Measurements from ENCODE around the gene ANXA11. TPM values are rescaled to one million over a fixed set of nuclear protein-coding genes. Genes with fewer than 3 reads are reported as not detected.
"Not testable (repeated sequence)": the region's sequence is repeated elsewhere in the genome, so short reads cannot be mapped to it uniquely, and the experiment has no call there.

ANXA11 gene
- polyA plus RNA-seq, 4 donors: 140 to 156 (median 149) TPM

DNA sequence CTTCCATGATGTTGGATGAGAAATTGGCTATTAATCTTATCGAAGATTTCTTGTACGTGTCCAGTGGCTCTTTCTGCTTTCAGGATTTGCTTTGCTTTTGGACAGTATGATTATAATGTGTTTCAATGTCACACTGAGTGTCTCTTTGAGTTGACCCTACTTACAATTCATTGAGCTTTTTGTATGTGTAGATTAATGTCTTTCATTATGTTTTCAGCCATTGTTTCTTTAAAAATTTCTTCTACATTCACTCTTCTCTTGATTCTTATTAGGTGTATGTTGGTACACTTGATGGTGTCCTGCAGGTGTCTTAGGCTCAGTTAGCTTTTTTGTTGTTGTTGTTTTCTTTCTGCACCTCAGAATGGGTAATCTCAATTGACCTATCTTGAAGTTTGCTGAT is 56.2 kb downstream of the ANXA11 start:
- DNase-seq (ENCODE audit: low read depth in 4 of 4, low spot score in 3 of 4): no peak

DNA sequence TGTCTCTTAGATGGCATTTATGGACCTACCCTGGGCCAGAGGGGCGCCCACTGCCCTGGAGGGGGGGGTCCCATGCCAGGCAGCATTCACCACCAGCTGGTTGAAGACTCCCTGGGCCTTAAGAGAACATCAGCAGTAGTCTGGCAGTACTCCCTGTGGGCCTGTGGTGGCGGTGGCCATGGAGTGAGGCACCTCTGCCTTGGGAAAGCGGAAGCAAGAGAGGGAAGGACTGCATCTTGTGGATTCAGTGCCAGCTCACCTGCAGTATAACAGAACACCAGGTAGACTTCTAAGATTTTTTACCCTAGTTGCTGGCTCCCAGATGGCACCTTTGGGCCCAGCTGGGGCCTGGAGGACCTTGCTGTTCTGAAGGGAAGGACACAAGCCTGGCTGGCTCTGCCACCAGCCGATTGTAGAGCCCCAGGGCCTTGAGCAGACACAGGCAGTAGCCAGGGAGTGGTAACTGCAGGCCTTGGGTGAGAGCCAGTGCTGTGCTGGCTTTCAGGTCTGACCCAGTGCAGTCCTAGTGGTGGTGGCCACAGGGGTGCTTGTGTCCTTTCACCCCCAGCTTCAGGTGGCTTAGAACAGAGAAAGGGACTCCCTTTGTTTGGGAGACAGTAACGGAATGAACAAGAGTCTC is 57.1 kb downstream of the ANXA11 start:
- DNase-seq (ENCODE audit: low read depth in 4 of 4, low spot score in 3 of 4): no peak

DNA sequence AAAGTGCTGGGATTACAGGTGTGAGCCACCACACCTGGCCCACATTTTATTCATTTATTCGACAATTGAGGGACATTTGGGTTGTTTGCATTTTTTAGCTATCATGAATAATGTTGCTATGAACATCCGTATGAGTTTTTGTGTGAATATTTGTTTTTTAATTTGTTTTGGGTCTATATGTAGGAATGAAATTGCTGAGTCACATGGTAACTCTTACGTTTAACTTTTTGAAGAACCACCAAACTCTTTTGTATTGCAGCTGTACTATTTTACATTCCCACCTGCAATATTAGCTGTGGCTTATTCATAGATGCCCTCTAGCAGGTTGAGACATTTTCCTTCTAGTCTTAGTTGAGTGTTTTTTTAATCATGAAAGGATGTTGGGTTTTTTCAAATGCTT is 58.4 kb downstream of the ANXA11 start:
- DNase-seq (ENCODE audit: low read depth in 4 of 4, low spot score in 3 of 4): no peak

DNA sequence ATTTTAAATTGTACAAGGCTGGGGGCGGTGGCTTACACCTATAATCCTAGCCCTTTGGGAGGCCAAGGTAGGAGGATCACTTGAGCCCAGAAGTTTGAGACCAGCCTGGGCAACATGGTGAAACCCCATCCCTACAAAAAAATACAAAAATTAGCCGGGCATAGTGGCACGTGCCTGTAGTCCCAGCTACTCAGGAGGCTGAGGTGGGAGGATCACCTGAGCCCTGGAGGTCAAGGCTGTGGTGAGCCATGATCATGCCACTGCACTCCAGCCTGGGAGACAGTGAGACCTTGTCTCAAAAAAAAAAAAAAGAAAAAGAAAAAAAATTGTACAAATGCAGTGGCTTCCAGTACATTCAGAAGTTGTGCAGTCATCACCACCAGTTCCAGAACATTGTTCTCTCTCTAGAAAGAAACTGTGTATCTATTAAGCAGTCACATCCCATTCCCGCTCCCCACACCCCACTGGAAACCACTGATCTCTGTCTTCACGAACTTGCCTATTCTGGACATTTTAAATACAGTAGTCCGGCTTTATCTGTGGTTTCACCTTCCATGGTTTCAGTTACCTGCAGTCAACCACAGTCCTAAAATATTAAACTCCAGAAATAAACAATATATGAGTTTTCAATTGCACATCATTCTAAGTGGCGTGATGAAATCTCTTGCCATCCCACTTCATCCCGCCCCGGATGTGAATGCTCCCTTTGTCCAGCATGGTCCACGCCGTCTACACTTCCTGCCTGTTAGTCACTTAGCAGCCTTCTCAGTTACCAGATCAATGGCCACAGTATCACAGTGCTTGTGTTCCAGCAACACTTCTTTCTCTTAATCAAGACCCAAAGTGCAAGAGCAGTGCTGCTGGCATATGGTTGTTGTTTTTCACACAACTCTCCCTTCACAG is 59.7 kb downstream of the ANXA11 start:
- not testable (repeated sequence) for DNase-seq (ENCODE audit: low read depth in 4 of 4, low spot score in 3 of 4)

DNA sequence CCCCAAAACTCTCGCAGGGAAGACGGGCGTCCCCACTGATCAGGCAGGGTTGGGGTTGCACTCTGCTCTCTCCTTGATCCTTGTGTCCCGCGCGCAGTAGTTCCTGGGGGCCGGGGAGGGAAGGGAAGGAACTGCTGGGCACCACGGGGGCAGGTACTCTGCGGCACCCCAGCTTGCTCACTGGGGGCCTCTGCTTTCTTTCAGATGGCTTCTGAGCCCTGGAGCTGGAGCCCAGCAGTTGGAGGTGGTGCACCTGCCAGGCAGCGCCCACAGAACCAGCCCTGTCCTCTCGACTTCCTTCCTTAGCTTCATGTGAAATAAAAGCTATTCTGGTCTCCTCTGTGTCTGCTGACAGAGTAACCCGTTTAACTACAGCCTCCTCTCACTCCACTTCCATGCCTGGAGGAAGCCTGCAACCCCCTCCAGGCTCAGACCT is 60.6 kb downstream of the ANXA11 start:
- no peak for DNase-seq (ENCODE audit: low read depth in 4 of 4, low spot score in 3 of 4)

DNA sequence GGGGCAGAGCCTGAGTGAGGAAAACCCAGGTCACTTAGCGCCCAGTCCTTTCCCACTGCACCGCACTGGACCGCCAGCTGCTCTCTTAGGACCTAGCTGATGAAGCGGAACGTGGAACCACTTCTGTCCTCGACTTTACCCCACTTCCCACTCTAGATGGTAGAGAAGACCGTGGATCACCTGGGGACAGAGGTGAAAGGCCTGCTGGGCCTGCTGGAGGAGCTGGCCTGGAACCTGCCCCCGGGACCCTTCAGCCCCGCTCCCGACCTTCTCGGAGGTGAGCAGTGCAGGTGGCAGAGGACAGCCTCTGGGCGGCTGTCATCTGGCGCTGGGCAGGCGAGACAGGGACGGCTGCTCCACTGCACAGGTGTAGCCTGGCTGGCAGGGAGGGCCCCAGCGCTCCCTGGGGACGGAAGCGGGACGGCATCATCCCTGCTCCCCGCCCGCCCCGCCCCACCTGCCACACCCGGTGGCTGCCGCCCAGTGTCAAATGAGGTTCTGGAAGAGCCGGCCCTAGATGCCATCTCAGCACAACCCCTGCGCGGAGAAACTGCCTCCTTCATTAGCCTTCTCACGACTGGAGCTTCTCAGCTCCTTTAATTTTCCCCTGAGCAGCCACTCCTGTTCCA is 61.2 kb downstream of the ANXA11 start:
- no peak for DNase-seq (ENCODE audit: low read depth in 4 of 4, low spot score in 3 of 4)

DNA sequence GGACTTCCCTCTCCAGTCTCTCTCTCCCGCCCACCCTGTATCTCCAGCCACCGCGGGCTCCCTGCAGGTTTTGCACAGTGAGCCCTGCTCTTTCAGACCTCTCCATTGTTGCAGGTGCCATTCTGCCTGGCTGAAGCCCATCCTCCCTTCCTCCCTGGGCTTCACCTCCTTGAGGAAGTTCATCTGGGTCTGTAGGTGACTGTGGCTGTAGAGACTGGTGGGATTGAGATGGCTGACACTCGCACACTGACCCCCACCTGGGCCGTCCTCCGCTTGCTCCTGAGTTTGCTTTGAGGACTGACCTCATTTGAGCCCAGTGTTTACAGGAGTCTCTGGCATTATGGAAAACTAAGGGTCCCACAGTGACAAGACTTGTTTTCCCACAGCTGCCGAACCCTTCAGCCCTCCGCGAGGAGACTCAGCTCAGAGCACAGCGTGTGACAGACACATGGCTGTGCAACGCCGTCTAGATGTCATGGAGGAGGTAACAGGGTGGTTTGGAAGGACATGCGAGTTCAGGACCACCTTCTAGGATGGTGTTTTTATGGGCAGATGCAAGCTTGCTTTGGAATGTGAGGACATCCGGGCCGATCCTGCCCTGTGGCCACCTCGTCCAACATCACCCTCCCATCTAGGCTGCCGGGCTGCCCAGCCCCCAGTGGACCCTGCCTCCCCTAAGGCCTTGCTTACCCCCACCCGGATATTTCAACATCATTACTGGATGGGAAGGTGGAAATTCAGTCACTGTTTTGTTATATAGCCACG is 63.5 kb downstream of the ANXA11 start:
- DNase-seq (ENCODE audit: low read depth in 4 of 4, low spot score in 3 of 4): no peak

DNA sequence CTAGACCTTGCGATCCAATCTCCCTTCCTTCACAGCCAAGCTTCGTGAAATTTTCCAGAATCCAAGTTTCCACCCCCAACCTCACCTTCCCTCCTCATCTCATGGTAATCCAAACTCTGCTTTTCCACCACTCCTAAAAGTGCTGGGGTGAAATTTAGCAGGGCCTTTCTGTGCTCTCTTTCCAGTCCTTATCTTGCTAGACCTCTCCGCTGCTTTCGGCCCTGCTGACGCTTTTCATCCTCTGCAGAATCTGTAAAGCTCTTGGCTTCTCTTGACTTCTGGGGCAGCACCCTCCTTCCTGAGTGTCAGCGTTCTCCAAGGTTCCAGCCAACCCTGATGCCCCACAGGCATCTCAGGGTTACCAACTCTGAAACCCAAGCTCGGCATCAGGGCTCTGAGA is 65.1 kb downstream of the ANXA11 start:
- no peak for DNase-seq (ENCODE audit: low read depth in 4 of 4, low spot score in 3 of 4)

DNA sequence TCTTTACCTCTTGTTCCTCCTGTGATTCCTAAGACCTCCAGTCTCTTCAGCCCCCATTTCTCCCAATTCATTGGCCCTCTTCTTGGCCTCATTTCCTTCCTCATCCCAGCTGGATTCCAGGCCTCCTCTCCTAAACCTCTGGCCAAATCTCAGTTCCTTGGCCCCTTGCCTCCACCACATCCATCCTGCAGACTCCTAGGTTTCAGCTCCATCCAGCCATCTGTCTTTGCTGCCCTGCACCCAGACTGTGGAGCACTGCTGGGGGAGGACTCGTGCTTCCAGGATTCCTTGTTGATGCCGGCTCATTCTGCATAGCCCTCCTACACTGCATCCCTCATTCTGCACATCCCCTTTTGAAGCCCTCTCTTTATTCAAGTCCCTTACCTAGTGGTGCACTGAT is 66.1 kb downstream of the ANXA11 start:
- no peak for DNase-seq (ENCODE audit: low read depth in 4 of 4, low spot score in 3 of 4)

DNA sequence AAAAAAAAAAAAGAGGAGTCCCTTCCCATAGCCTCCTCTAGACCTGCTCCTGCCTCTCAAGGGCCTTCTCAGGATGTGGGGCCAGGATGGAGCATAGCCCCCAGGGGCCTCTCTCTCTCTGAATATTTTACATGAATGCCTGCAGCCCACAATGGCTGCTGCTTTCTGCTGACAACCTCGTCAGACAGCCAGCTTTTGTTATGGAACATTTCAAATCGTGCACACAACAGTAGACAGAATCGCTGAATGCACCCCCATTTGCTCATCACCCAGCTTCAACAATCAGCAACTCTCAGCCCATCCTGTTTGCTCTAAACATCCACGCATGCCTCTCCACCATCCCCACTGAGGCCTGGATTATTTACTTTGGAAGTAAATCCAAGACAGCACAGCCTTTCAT is 67.4 kb downstream of the ANXA11 start:
- no peak for DNase-seq (ENCODE audit: low read depth in 4 of 4, low spot score in 3 of 4)

DNA sequence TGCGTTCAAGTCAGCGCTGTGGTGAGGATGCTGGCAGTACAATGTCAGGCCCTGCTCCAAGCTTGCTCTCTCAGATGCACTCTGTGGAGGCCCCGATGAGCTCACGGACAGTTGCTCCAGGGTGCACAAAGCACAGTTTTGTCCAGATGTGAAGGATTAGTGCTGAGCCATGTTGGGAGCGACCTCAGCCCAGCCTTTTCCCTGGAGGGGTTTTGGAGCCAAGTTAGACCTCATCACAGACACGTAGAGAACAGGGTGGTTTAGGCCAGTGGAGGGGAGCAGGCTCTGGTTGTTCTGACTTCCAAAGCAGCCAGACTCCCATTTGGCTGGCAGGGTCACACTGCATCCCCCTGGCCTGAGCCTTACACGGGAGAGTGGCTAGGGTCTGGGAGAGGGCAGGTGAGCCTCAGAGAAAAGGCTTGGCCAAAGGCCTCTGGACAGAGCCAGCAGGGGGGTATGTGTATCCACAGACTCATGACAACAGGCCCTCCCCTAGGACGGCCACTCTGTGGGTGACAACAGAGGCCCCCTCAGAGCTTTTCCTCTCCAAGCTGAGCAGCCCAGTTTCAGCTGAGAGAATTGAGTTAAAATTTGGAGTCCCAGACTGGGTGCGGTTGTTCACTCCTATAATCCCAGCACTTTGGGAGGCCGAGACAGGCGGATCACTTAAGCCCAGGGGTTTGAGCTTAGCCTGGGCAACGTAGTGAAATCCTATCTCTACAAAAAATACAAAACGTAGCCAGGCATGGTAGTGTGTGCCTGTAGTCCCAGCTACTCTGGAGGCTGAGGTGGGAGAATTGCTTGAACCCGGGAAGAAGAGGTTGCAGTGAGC is 68.1 kb downstream of the ANXA11 start:
- DNase-seq (ENCODE audit: low read depth in 4 of 4, low spot score in 3 of 4): no peak

DNA sequence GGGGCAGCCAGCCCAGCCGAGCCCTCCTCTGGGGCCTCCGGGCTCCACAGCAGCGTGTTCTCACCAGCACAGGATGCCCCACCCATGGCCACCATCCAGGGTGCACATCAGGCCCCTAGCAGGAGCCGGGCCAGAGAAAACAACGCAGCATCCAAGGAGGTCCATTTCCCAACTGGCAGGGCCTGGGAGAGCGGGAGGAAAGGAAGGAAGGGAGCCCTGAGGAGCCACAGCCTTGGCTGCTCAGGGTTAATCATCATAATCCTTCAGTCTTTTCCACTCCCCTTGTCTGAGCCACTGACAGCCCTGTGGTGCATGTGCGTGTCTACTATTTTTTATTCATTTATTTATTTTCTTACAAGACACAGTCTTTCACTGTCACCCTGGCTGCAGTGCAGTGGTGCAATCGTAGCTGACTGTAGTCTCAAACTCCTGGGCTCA is 69.2 kb downstream of the ANXA11 start:
- peak in 1 of 4 donors; percentile 14 for DNase-seq (ENCODE audit: low read depth in 4 of 4, low spot score in 3 of 4)

DNA sequence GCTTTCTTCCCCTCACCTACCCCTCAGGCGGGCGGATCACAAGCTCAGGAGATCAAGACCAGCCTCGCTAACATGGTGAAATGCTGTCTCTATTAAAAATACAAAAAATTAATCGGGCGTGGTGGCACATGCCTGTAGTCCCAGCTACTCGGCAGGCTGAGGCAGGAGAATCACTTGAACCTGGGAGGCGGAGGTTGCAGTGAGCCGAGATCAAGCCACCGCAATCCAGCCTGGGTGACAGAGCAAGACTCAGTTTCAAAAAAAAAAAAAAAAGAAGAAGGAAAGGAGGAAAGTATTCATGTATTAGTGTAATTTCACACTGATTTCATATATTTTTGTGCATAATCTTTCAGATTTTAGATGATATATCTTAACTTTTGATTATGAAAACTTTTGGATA is 71.7 kb downstream of the ANXA11 start:
- not testable (repeated sequence) for DNase-seq (ENCODE audit: low read depth in 4 of 4, low spot score in 3 of 4)

DNA sequence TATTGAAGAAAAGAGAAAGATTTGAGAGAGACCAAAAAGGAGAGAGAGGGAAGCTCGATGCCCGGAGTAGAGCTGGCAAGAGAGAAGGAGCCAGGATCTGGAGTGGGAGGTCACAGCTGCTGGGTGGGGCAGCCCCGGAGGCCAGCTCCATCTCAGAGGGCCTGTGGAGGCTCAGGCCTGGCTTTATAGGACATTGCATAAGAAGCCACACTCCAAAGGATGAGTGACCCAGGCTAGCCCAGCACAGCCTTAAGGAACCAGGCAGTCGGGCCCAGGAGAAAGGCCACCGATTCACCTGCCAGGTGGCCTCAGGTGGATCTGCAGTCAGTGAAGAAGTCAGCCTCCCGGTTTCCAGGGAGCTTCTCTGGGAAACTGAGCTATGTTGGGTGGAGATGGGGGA is 72.1 kb downstream of the ANXA11 start:
- no peak for DNase-seq (ENCODE audit: low read depth in 4 of 4, low spot score in 3 of 4)

DNA sequence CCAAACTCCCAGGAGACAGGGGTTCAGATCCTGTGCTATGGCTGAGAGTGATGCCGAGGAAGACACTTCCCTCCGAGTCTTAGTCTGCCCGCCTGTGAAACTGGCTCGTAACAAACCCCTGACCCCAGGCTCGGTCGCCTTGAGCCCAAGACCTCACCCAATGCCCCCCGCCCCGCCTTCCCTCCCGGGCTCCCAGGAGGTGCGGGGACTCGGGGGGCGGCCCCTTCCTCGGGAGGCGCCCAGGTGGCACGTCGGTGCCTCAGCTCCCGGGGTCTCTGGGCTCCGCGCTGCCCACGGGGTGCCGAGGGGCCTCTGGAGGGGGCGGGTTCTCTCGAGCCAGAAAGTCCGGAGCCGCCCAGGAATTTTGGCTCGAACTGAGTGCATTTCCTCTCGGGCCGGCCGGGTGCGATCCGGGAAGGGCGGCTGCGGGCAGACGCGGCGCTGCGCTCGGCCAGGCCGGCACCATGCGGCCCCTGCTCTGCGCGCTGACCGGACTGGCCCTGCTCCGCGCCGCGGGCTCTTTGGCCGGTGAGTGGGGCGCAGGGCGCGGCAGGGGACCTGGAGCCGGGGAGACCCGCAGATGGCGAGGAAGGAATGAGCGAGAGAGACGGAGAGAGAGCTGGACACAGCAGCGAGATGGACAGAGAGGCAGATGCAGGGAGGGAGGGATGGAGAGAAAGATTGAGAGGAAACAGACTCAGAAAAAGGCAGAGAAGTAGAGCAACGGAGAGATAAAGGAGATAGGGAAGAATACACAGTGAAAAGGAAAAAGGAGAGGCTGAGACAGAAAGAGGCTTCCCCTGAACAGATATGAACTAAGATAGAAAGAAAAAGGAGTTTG is 72.8 kb downstream of the ANXA11 start, which contains the start of gene PLAC9:
Gene PLAC9, plus strand, starts transcription at position 432 of the 841 bp plus-strand sequence. Its CDS starts 33 bp downstream, at position 465.
- DNase-seq (ENCODE audit: low read depth in 4 of 4, low spot score in 3 of 4): peak in 2 of 4 donors; percentile 22 to 23

DNA sequence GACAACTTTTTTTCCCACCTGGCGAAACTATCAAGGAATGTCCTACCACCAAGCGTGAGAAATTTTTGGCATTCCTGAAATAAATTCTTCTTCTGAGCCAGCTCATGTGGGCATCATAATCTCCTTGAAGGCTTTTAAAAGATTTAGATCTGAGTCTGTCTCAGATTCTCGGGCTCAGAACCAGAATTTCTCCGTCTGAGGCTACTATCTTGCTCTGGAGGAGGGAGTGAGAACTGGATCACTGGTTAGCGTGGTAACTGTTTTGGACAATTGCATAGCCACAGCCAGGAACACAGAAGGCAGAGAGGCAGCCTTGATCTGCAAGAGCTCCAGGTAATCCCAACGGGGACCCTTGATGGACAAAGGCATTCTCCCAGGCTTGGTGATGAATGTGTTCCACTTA is 73.8 kb downstream of the ANXA11 start:
- DNase-seq (ENCODE audit: low read depth in 4 of 4, low spot score in 3 of 4): no peak

DNA sequence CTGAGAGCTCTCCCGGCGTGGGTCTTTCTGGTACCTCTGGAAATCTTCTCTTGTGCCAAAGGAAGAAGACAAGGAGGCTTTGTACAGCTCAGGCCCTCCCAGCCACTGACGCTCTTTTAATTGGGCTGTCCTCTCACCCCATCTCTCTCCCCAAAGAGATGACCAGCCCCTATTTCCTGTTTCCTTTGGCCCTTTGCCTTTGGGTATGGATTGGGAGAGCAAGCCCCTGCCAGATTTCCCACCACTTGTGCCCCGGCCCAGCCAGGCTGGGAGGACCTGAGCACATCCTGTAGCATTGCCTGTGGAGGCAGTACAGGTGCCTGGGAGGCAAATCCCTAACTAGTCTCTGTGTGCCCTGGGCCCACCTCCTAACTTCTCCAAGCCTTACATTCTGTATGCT is 78.5 kb downstream of the ANXA11 start:
- DNase-seq (ENCODE audit: low read depth in 4 of 4, low spot score in 3 of 4): no peak

DNA sequence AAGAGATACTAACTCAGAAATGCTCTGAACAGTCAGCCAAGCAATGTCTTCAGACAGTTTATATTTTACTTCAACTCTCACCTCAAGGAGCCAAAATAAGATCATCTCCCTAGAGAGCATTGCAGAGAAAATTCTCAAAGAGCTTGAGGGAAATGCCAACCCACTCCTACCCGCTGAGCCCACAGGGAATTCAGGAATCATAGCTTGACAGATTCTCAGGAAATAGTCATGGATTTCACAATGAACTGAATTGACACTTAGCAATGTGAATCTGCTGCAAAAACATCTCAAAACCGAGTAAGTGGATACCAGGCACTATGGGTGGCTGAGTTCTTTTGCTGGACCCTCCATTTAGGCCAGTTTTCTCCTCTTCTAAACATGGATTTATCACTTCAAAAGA is 82.6 kb downstream of the ANXA11 start:
- no peak for DNase-seq (ENCODE audit: low read depth in 4 of 4, low spot score in 3 of 4)
